ENCODE results near the gene KEAP1.

GRCh38 chr19:10460714-10461046 lies 42.5 kb downstream of the KEAP1 start:
- no peak for TF ChIP-seq CTCF (IDR thresholded peaks at IDR 0.05; ENCODE audit: insufficient read depth, low read length, poor library complexity, severe bottlenecking)
- TF ChIP-seq EZH2phosphoT487 (conservative IDR thresholded peaks at IDR 0.05; ENCODE audit: low read length), result no peak
